Measurements from ENCODE around the gene CPNE5. TPM values are rescaled to one million over a fixed set of nuclear protein-coding genes. Genes with fewer than 3 reads are reported as not detected.

Gene CPNE5
- total RNA-seq, 1 experiment from 2014 or later, result 0.44 TPM

- in situ Hi-C loops (cut with HindIII; ENCODE audit: low pct_unique_long_range_greater_than_20kb, low sequenced_read_pairs) (no loop called here), intact Hi-C loops (cut with micrococcal nuclease; ENCODE audit: unreplicated experiment) (no loop called here)
- H3K4me1 ChIP-seq (ENCODE audit: control insufficient read depth, insufficient read depth, low read length), result no peaks in the 10 kb centered on the region
- no peaks in the 10 kb centered on the region for H3K27me3 ChIP-seq (ENCODE audit: control insufficient read depth, insufficient read depth, low read length)
- ChIA-PET CTCF (interaction anchor here (1.0 kb wide), 1 partner anchor 11 kb away, joined by 4 read pairs; no protein-coding TSS in a partner anchor), POLR2A (no interaction called here)
- H3K9me3 ChIP-seq (ENCODE audit: control insufficient read depth, insufficient read depth, low read depth, low read length), result no peaks in the 10 kb centered on the region
- H3K27ac ChIP-seq (ENCODE audit: low read length), result no peak overlapping the region
- no peak for ATAC-seq
- H3K4me3 ChIP-seq (ENCODE audit: low read depth in 2 of 2, low read length in 2 of 2), result no peak overlapping the region
- BruUV-seq (replicated peaks), result no TSS peak
- H3K36me3 ChIP-seq (ENCODE audit: control insufficient read depth, insufficient read depth, low read length), result no peaks in the 10 kb centered on the region
- TF ChIP-seq POLR2AphosphoS5 (IDR thresholded peaks at IDR 0.05; ENCODE audit: low read depth, low read length), result no peak
- no peak for TF ChIP-seq CTCF (IDR thresholded peaks at IDR 0.05)
- no peak for TF ChIP-seq SIN3A (IDR thresholded peaks at IDR 0.05; ENCODE audit: borderline replicate concordance, insufficient read depth, low read depth, low read length)
- TF ChIP-seq TCF7L2 (IDR thresholded peaks at IDR 0.05; ENCODE audit: low read depth, low read length), result no peak
- TF ChIP-seq REST (IDR thresholded peaks at IDR 0.05; ENCODE audit: insufficient read depth in 1 of 2, low read depth in 2 of 2, low read length in 1 of 2), result no peak
- no peak for DNase-seq (ENCODE audit: low read depth, low spot score)
These were observed 45.8 kb downstream of the CPNE5 start for GRCh38 chr6:36793296-36793912.

- POLR2A ChIA-PET, result interaction anchor here (0.5 kb wide), 1 partner anchor 339 kb away, joined by 4 read pairs; no protein-coding TSS in a partner anchor
- intact Hi-C loops (cut with micrococcal nuclease; ENCODE audit: unreplicated experiment), result no loop called here
- H3K36me3 ChIP-seq (ENCODE audit: control insufficient read depth, insufficient read depth, low read length), result no peaks in the 10 kb centered on the region
- TF ChIP-seq POLR2AphosphoS5 (IDR thresholded peaks at IDR 0.05; ENCODE audit: low read depth, low read length), result no peak
- TF ChIP-seq CTCF (IDR thresholded peaks at IDR 0.05), result no peak
- TF ChIP-seq TCF7L2 (IDR thresholded peaks at IDR 0.05; ENCODE audit: low read depth, low read length), result no peak
- no peak for TF ChIP-seq SIN3A (IDR thresholded peaks at IDR 0.05; ENCODE audit: borderline replicate concordance, insufficient read depth, low read depth, low read length)
- TF ChIP-seq REST (IDR thresholded peaks at IDR 0.05; ENCODE audit: insufficient read depth in 1 of 2, low read depth in 2 of 2, low read length in 1 of 2), result no peak
- DNase-seq (ENCODE audit: low read depth, low spot score) (no peak), ATAC-seq (no peak)
- no peaks in the 10 kb centered on the region for H3K9me3 ChIP-seq (ENCODE audit: control insufficient read depth, insufficient read depth, low read depth, low read length)
- no peak overlapping the region for H3K4me3 ChIP-seq (ENCODE audit: low read depth in 2 of 2, low read length in 2 of 2)
- H3K4me1 ChIP-seq (ENCODE audit: control insufficient read depth, insufficient read depth, low read length), result no peaks in the 10 kb centered on the region
- H3K27ac ChIP-seq (ENCODE audit: low read length), result no peak overlapping the region
- in situ Hi-C loops (cut with HindIII; ENCODE audit: low pct_unique_long_range_greater_than_20kb, low sequenced_read_pairs), result no loop called here
- H3K27me3 ChIP-seq (ENCODE audit: control insufficient read depth, insufficient read depth, low read length), result no peaks in the 10 kb centered on the region
- CTCF ChIA-PET, result interaction anchor here (0.6 kb wide), 2 partner anchors 142 to 186 kb away, joined by 3 read pairs; no protein-coding TSS in a partner anchor
- BruUV-seq (replicated peaks), result no TSS peak
These were observed 47.6 kb downstream of the CPNE5 start for GRCh38 chr6:36791521-36792135.

Measured in Panc1 (cell line).